A549 (cell line): ENCODE data around the gene UBN1.

Source experiments
- CEBPB ChIP-seq, 2 experiments: fragments of >200 bp in 1 of 2; sonication (Bioruptor Twin) in 1 of 2; formaldehyde crosslinking in 1 of 2; IDR thresholded peaks; 2 replicates each; pipeline ENCODE4 v1.6.1; 2012 to 2016
- POLR2A ChIP-seq: IDR thresholded peaks from 2 replicates; pipeline ENCODE4 v1.6.1; 2012; ENCODE audit warnings: mild to moderate bottlenecking, low read length
- TF ChIP-seq, protein P1 (sequence below): fragments of >200 bp; sonication (Bioruptor Twin); formaldehyde crosslinking; IDR thresholded peaks from 3 replicates; pipeline ENCODE4 v1.5.1; 2016
- TF ChIP-seq, protein P2 (sequence below): fragments of 200-600 bp; sonication (generic); IDR thresholded peaks from 2 replicates; pipeline ENCODE4 v1.6.1; 2016; ENCODE audit warnings: antibody characterized with exemption, mild to moderate bottlenecking, moderate library complexity
- TF ChIP-seq, protein P3 (sequence below): IDR thresholded peaks from 2 replicates; pipeline ENCODE4 v1.6.1; 2012; ENCODE audit warnings: low read depth, borderline replicate concordance

DNA sequence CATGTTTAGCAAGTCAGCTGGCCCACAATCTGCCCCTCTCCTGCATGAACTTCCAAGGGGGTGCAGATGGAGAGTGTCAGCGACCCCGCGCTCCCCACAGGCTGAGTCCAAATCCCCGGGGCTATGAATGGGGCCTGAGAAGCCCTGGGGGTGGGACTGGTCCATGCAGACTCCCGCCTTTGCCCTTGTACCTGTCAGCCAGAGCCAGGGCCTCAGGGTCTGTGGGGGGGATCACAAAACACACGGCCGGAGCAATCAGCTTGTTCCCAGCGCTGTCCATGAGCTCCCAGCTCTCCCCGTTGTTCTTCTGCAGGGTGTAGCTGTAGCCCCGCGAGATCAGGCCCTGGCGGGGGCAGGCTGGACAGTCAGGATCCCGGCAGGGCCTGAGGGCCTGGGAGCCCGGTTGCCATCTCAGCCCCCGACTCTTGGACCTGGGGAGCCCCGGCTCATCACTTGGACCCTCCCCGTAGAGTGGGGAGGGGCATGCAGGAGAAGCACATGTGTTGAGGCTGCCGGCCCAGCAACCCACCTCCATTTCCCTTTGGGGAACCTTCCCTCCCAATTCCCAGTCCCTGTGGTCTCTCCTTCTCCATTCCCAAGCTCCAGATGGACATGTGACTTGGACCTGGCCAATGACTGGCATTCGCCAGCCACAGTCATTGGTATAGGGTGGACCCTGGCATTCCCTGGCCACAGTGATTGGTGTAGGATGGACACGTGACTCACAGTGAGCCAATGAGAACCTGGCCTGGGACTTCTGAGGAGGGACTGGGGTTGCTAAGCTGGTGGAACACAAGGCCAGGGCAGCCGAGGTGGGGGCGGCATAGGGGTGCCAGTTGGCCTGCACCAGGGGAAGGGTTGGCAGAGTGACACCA is 47.2 kb downstream of the UBN1 start:
- TF ChIP-seq, protein P1, sequence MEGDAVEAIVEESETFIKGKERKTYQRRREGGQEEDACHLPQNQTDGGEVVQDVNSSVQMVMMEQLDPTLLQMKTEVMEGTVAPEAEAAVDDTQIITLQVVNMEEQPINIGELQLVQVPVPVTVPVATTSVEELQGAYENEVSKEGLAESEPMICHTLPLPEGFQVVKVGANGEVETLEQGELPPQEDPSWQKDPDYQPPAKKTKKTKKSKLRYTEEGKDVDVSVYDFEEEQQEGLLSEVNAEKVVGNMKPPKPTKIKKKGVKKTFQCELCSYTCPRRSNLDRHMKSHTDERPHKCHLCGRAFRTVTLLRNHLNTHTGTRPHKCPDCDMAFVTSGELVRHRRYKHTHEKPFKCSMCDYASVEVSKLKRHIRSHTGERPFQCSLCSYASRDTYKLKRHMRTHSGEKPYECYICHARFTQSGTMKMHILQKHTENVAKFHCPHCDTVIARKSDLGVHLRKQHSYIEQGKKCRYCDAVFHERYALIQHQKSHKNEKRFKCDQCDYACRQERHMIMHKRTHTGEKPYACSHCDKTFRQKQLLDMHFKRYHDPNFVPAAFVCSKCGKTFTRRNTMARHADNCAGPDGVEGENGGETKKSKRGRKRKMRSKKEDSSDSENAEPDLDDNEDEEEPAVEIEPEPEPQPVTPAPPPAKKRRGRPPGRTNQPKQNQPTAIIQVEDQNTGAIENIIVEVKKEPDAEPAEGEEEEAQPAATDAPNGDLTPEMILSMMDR, result no peak
- TF ChIP-seq POLR2A (no peak), CEBPB (IDR thresholded peaks at IDR 0.05) (no peak)
- TF ChIP-seq, protein P2, sequence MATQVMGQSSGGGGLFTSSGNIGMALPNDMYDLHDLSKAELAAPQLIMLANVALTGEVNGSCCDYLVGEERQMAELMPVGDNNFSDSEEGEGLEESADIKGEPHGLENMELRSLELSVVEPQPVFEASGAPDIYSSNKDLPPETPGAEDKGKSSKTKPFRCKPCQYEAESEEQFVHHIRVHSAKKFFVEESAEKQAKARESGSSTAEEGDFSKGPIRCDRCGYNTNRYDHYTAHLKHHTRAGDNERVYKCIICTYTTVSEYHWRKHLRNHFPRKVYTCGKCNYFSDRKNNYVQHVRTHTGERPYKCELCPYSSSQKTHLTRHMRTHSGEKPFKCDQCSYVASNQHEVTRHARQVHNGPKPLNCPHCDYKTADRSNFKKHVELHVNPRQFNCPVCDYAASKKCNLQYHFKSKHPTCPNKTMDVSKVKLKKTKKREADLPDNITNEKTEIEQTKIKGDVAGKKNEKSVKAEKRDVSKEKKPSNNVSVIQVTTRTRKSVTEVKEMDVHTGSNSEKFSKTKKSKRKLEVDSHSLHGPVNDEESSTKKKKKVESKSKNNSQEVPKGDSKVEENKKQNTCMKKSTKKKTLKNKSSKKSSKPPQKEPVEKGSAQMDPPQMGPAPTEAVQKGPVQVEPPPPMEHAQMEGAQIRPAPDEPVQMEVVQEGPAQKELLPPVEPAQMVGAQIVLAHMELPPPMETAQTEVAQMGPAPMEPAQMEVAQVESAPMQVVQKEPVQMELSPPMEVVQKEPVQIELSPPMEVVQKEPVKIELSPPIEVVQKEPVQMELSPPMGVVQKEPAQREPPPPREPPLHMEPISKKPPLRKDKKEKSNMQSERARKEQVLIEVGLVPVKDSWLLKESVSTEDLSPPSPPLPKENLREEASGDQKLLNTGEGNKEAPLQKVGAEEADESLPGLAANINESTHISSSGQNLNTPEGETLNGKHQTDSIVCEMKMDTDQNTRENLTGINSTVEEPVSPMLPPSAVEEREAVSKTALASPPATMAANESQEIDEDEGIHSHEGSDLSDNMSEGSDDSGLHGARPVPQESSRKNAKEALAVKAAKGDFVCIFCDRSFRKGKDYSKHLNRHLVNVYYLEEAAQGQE, result no peak
- TF ChIP-seq, protein P3, sequence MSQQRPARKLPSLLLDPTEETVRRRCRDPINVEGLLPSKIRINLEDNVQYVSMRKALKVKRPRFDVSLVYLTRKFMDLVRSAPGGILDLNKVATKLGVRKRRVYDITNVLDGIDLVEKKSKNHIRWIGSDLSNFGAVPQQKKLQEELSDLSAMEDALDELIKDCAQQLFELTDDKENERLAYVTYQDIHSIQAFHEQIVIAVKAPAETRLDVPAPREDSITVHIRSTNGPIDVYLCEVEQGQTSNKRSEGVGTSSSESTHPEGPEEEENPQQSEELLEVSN, result no peak
